Left ventricle myocardium inferior (tissue), 1 donor: Measurements from ENCODE around the gene PRXL2C. TPM values are rescaled to one million over a fixed set of nuclear protein-coding genes. Genes with fewer than 3 reads are reported as not detected.
A peak's percentile ranks its signal among the peaks of the same experiment; 100 is the strongest.

Experiments
- DNase-seq: peaks from one replicate; pipeline ENCODE4 v3.0.0-alpha.2; 2020
- H3K27ac ChIP-seq: fragments of 200-600 bp; replicated peaks from 2 replicates; pipeline ENCODE4 v1.8.0; 2021
- H3K27me3 ChIP-seq: fragments of 200-600 bp; 2 replicates; pipeline ENCODE4 v1.8.0; 2021; ENCODE audit warnings: low read depth
- H3K36me3 ChIP-seq: fragments of 200-600 bp; 2 replicates; pipeline ENCODE4 v1.8.0; 2021
- H3K4me1 ChIP-seq: fragments of 200-600 bp; 2 replicates; pipeline ENCODE4 v1.8.0; 2021
- H3K4me3 ChIP-seq: fragments of 200-600 bp; 2 replicates; pipeline ENCODE4 v1.8.0; 2021; ENCODE audit warnings: mild to moderate bottlenecking, moderate library complexity
- H3K9me3 ChIP-seq: fragments of 200-600 bp; replicated peaks from 2 replicates; pipeline ENCODE4 v1.8.0; 2021
- CTCF ChIP-seq: fragments of 200-600 bp; IDR thresholded peaks from 2 replicates; pipeline ENCODE4 v1.8.0; 2021; ENCODE audit warnings: antibody characterized with exemption, mild to moderate bottlenecking, borderline replicate concordance
- intact Hi-C: fragments of 100-400 bp; cut with micrococcal nuclease; formaldehyde crosslinking; loops from one replicate; pipeline ENCODE4 v1.11.0; 2022
- total RNA-seq: library from RNA; stranded (reverse); fragmentation: NEBNext Ultra II Directional; extraction: Animal tissue kit (Norgen Biotek cat#: 25700); gene quantifications from one replicate; pipeline ENCODE4 v1.2.1, GENCODE V29; 2021
- donor health status: DM: no; HTN: yes; CAD: no; lungs with severe emphysema.

PRXL2C gene
- total RNA-seq, 1 donor from 2014 or later: 26.8 TPM

- peak overlapping the region; percentile 81 for H3K27ac ChIP-seq
- no peak for DNase-seq
- intact Hi-C loops: no loop called here
- H3K27me3 ChIP-seq: peaks cover 2% of the 10 kb centered on the region
- no peaks in the 10 kb centered on the region for H3K36me3 ChIP-seq
- no peak for TF ChIP-seq CTCF
- H3K4me3 ChIP-seq: no peak overlapping the region
- H3K4me1 ChIP-seq: peaks cover 55% of the 10 kb centered on the region
- H3K9me3 ChIP-seq: no peaks in the 10 kb centered on the region
These were observed 42.0 kb downstream of the PRXL2C start for GRCh38 chr9:96612966-96613589.

GRCh38 chr9:96612105-96612965 lies 42.8 kb downstream of the PRXL2C start:
- peak overlapping the region; percentile 81 for H3K27ac ChIP-seq
- no peaks in the 10 kb centered on the region for H3K27me3 ChIP-seq
- no peaks in the 10 kb centered on the region for H3K9me3 ChIP-seq
- H3K4me1 ChIP-seq: peaks cover 54% of the 10 kb centered on the region
- peak overlapping the region; percentile 43 for H3K4me3 ChIP-seq
- DNase-seq: peak; percentile 50
- no peaks in the 10 kb centered on the region for H3K36me3 ChIP-seq
- intact Hi-C loops: no loop called here
- no peak for TF ChIP-seq CTCF

GRCh38 chr9:96611302-96611701 lies 43.8 kb downstream of the PRXL2C start:
- DNase-seq: no peak
- Histone ChIP-seq H3K27ac (peak overlapping the region; percentile 81), H3K36me3 (no peaks in the 10 kb centered on the region), H3K4me1 (peaks cover 53% of the 10 kb centered on the region), H3K27me3 (no peaks in the 10 kb centered on the region), H3K9me3 (no peaks in the 10 kb centered on the region), H3K4me3 (no peak overlapping the region)
- TF ChIP-seq CTCF: no peak
- intact Hi-C loops: no loop called here

GRCh38 chr9:96609732-96610131 lies 45.4 kb downstream of the PRXL2C start:
- no peaks in the 10 kb centered on the region for H3K27me3 ChIP-seq
- no peaks in the 10 kb centered on the region for H3K9me3 ChIP-seq
- intact Hi-C loops: no loop called here
- H3K4me3 ChIP-seq: no peak overlapping the region
- peaks cover 64% of the 10 kb centered on the region for H3K4me1 ChIP-seq
- no peak for TF ChIP-seq CTCF
- no peak overlapping the region for H3K27ac ChIP-seq
- no peak for DNase-seq
- H3K36me3 ChIP-seq: no peaks in the 10 kb centered on the region

- DNase-seq: no peak
- intact Hi-C loops: no loop called here
- Histone ChIP-seq H3K9me3 (no peaks in the 10 kb centered on the region), H3K36me3 (no peaks in the 10 kb centered on the region), H3K27ac (no peak overlapping the region), H3K4me3 (no peak overlapping the region), H3K4me1 (peaks cover 66% of the 10 kb centered on the region), H3K27me3 (no peaks in the 10 kb centered on the region)
- no peak for TF ChIP-seq CTCF
These were observed 47.1 kb downstream of the PRXL2C start for GRCh38 chr9:96607971-96608370.
